Tibial nerve (tissue), 4 donors: ENCODE measurements around the gene PTPN9. TPM values are rescaled to one million over a fixed set of nuclear protein-coding genes. Genes with fewer than 3 reads are reported as not detected.

Experiments used
- DNase-seq, 2 donors: peaks; one replicate each; pipeline ENCODE4 v3.0.0-alpha.2; 2019; ENCODE audit warnings: low spot score in 2 of 2
- H3K27ac ChIP-seq, 4 donors: fragments of 200-600 bp; sonication (generic) in 3 of 4; one replicate each; pipeline ENCODE4 v1.5.1; 2017 to 2019; ENCODE audit warnings: mild to moderate bottlenecking in 1 of 4
- H3K27me3 ChIP-seq, 2 donors: fragments of 200-600 bp; sonication (generic) in 1 of 2; one replicate each; pipeline versions ENCODE4 v1.5.1 to v1.6.0; 2017 to 2019
- H3K36me3 ChIP-seq, 3 donors: fragments of 200-600 bp; sonication (generic); one replicate each; pipeline ENCODE4 v1.5.1; 2018 to 2019
- H3K4me1 ChIP-seq, 4 donors: fragments of 200-600 bp; sonication (generic) in 3 of 4; one replicate each; pipeline ENCODE4 v1.5.1; 2017 to 2019
- H3K4me3 ChIP-seq, 4 donors: fragments of 200-600 bp; sonication (generic) in 3 of 4; one replicate each; pipeline ENCODE4 v1.5.1; 2017 to 2019; ENCODE audit warnings: mild to moderate bottlenecking in 1 of 4, moderate library complexity in 1 of 4
- H3K9me3 ChIP-seq, 4 donors: fragments of 200-600 bp; sonication (generic) in 3 of 4; one replicate each; pipeline ENCODE4 v1.5.1; 2017 to 2019
- CTCF ChIP-seq, 5 experiments: fragments of 200-600 bp in 3 of 5; fragments of 450-650 bp in 2 of 5; sonication (generic) in 3 of 5; IDR thresholded peaks; one replicate each; pipeline ENCODE4 v1.5.1; 2016 to 2019; ENCODE audit warnings: antibody characterized with exemption in 5 of 5, mild to moderate bottlenecking in 3 of 5, moderate library complexity in 2 of 5
- EP300 ChIP-seq, 2 donors: sonication (generic); formaldehyde crosslinking; IDR thresholded peaks; one replicate each; pipeline ENCODE4 v1.6.1; 2017; ENCODE audit warnings: antibody characterized with exemption in 2 of 2, mild to moderate bottlenecking in 1 of 2
- POLR2A ChIP-seq, 2 donors: fragments of 450-650 bp; IDR thresholded peaks; one replicate each; pipeline ENCODE4 v1.6.1; 2017; ENCODE audit warnings: antibody characterized with exemption in 2 of 2, mild to moderate bottlenecking in 2 of 2, moderate library complexity in 2 of 2
- WGBS, 2 donors: methylation state at CpG; one replicate each; pipeline ENCODE4 v1.1.5; 2018; 5-methylcytosine and 5-hydroxymethylcytosine counted together
- total RNA-seq, 4 donors: library from RNA; depleted of rRNA; stranded (reverse); fragments of >200 nt; gene quantifications; one replicate each; pipeline ENCODE4 v1.1.0, GENCODE V29; 2016

Gene PTPN9
- total RNA-seq, 4 donors from 2014 or later, result 24.3 to 45.0 (median 32.0) TPM

GRCh38 chr15:75455424-75455981, 123.6 kb downstream of the PTPN9 start:
- peaks cover 0 to 21% (median 5%) of the 10 kb centered on the region in 4 donors for H3K4me1 ChIP-seq
- H3K36me3 ChIP-seq, result no peaks in the 10 kb centered on the region
- peak overlapping the region; percentile 90 to 99 (median 96) for H3K27ac ChIP-seq
- no peak for TF ChIP-seq CTCF (IDR thresholded peaks at IDR 0.05)
- peak; percentile 49 to 82 for TF ChIP-seq POLR2A (IDR thresholded peaks at IDR 0.05)
- peak; percentile 78 to 93 for TF ChIP-seq EP300 (IDR thresholded peaks at IDR 0.05)
- DNase-seq, result peak; percentile 83 to 91
- WGBS, 2 donors, result 0% methylated on average over 45 to 47 of the region's 48 CpGs
- no peaks in the 10 kb centered on the region for H3K27me3 ChIP-seq
- no peaks in the 10 kb centered on the region for H3K9me3 ChIP-seq
- H3K4me3 ChIP-seq, result peak overlapping the region; percentile 72 to 94 (median 84)

- Histone ChIP-seq H3K36me3 (no peaks in the 10 kb centered on the region), H3K9me3 (no peaks in the 10 kb centered on the region), H3K27ac (peak overlapping the region; percentile 90 to 99 (median 96)), H3K4me1 (peaks cover 0 to 27% (median 9%) of the 10 kb centered on the region in 4 donors), H3K27me3 (no peaks in the 10 kb centered on the region), H3K4me3 (peak overlapping the region; percentile 72 to 94 (median 84))
- DNase-seq, result peak in 1 of 2 donors; percentile 42
- 0 to 2% methylated on average over 43 to 54 of the region's 116 CpGs for WGBS, 2 donors
- TF ChIP-seq CTCF (IDR thresholded peaks at IDR 0.05) (peak in 1 of 5 experiments; percentile 2), POLR2A (IDR thresholded peaks at IDR 0.05) (no peak)
Observed at GRCh38 chr15:75454471-75455378, 124.4 kb downstream of the PTPN9 start.

- Histone ChIP-seq H3K4me1 (peaks cover 0 to 36% (median 14%) of the 10 kb centered on the region in 4 donors), H3K36me3 (no peaks in the 10 kb centered on the region), H3K27ac (peak overlapping the region; percentile 90 to 99 (median 97)), H3K27me3 (no peaks in the 10 kb centered on the region), H3K9me3 (no peaks in the 10 kb centered on the region), H3K4me3 (peak overlapping the region; percentile 72 to 94 (median 84))
- DNase-seq, result peak; percentile 98
- 0 to 1% methylated on average over 42 to 52 of the region's 57 CpGs for WGBS, 2 donors
- TF ChIP-seq POLR2A (IDR thresholded peaks at IDR 0.05), result peak; percentile 72 to 76
- TF ChIP-seq CTCF (IDR thresholded peaks at IDR 0.05), result peak in 2 of 5 experiments; percentile 6 to 28
- peak; percentile 92 to 97 for TF ChIP-seq EP300 (IDR thresholded peaks at IDR 0.05)
Observed at GRCh38 chr15:75453703-75454470, 125.2 kb downstream of the PTPN9 start.

DNA sequence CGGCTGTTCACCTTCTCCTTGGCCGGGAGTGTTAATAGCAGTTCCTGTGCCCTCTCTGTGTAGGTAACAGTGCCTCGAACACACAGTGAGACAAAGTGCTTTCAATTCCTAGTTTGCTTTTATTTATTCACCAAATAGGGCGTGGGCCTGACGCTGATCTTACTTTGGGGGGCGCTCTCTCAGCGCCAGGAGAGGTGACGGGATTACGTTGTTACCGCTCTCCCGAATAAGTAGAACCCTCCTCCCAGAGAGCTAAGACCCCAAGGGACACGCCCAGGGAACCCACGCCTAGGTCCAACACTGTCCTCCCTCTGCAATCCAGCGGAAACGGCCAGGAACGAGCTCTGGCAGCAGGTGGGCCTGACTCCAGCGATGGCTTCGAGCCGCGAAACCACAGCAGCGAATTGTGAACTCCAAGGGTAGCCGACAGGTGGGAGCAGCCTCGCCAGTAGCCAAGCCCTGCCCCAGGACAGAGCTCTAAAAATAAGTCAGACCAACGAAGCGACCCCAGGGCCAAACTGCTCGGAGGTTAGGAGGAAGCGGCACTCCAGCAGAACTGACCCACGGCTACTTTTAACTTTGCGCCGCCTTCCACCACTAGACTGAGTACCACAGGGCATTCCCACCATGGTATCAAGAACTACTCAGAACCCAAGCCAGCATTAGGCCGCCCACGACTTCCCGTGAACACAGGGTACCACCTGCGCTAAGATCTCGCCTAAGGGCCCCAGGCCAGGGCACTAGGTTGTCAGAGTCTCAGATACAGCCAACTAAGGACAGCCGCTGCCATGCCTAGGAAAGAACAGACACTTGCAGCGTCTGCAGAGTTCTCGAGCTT, 126.0 kb downstream of the PTPN9 start:
- H3K27me3 ChIP-seq, result no peaks in the 10 kb centered on the region
- peak overlapping the region; percentile 68 to 94 (median 83) for H3K4me3 ChIP-seq
- WGBS, 2 donors, result 1 to 3% methylated on average over 29 to 35 of the region's 38 CpGs
- TF ChIP-seq CTCF (IDR thresholded peaks at IDR 0.05) (peak in 1 of 5 experiments; percentile 31), POLR2A (IDR thresholded peaks at IDR 0.05) (no peak)
- peaks cover 0 to 43% (median 14%) of the 10 kb centered on the region in 4 donors for H3K4me1 ChIP-seq
- peak overlapping the region; percentile 89 to 99 (median 97) for H3K27ac ChIP-seq
- no peaks in the 10 kb centered on the region for H3K36me3 ChIP-seq
- H3K9me3 ChIP-seq, result no peaks in the 10 kb centered on the region
- peak; percentile 21 to 42 for DNase-seq
